CD4-positive, alpha-beta T cell treated with Interleukin-21 for 1 hour (primary cell): Measurements from ENCODE around the gene GLB1L2.

Experiments used
- DNase-seq: peaks from one replicate; pipeline ENCODE4 v3.0.0-alpha.2; 2020

GLB1L2 gene

GRCh38 chr11:134387501-134387900 lies 55.7 kb downstream of the GLB1L2 start:
- no peak for DNase-seq

GRCh38 chr11:134388590-134388989 lies 56.8 kb downstream of the GLB1L2 start:
- DNase-seq = no peak

- no peak for DNase-seq
Measured at GRCh38 chr11:134389464-134390180, 57.8 kb downstream of the GLB1L2 start.

GRCh38 chr11:134390706-134391569 lies 59.1 kb downstream of the GLB1L2 start:
- DNase-seq = no peak

- DNase-seq = no peak
Measured at GRCh38 chr11:134391656-134392055, 59.9 kb downstream of the GLB1L2 start.

- no peak for DNase-seq
Measured at GRCh38 chr11:134392953-134393615, 61.3 kb downstream of the GLB1L2 start.

GRCh38 chr11:134393638-134394037 lies 61.9 kb downstream of the GLB1L2 start:
- no peak for DNase-seq

- no peak for DNase-seq
Measured at GRCh38 chr11:134394311-134394710, 62.5 kb downstream of the GLB1L2 start.

GRCh38 chr11:134395002-134395401 lies 63.2 kb downstream of the GLB1L2 start:
- DNase-seq = no peak

- no peak for DNase-seq
Measured at GRCh38 chr11:134397304-134398078, 65.7 kb downstream of the GLB1L2 start.

GRCh38 chr11:134398079-134398444 lies 66.3 kb downstream of the GLB1L2 start:
- no peak for DNase-seq

- no peak for DNase-seq
Measured at GRCh38 chr11:134398644-134399292, 67.0 kb downstream of the GLB1L2 start.

- no peak for DNase-seq
Measured at GRCh38 chr11:134399293-134399654, 67.5 kb downstream of the GLB1L2 start.

- DNase-seq = no peak
Measured at GRCh38 chr11:134399996-134400395, 68.2 kb downstream of the GLB1L2 start.

- DNase-seq = no peak
Measured at GRCh38 chr11:134401825-134402809, 70.3 kb downstream of the GLB1L2 start.

- no peak for DNase-seq
Measured at GRCh38 chr11:134402910-134403309, 71.1 kb downstream of the GLB1L2 start.

GRCh38 chr11:134404575-134405341 lies 73.0 kb downstream of the GLB1L2 start:
- no peak for DNase-seq

- DNase-seq = no peak
Measured at GRCh38 chr11:134405436-134405835, 73.6 kb downstream of the GLB1L2 start.

- no peak for DNase-seq
Measured at GRCh38 chr11:134405841-134406240, 74.1 kb downstream of the GLB1L2 start.
